ENCODE measurements around the gene KIF6.
"Not testable (repeated sequence)": the region's sequence is repeated elsewhere in the genome, so short reads cannot be mapped to it uniquely, and the experiment has no call there.

KIF6 gene

DNA sequence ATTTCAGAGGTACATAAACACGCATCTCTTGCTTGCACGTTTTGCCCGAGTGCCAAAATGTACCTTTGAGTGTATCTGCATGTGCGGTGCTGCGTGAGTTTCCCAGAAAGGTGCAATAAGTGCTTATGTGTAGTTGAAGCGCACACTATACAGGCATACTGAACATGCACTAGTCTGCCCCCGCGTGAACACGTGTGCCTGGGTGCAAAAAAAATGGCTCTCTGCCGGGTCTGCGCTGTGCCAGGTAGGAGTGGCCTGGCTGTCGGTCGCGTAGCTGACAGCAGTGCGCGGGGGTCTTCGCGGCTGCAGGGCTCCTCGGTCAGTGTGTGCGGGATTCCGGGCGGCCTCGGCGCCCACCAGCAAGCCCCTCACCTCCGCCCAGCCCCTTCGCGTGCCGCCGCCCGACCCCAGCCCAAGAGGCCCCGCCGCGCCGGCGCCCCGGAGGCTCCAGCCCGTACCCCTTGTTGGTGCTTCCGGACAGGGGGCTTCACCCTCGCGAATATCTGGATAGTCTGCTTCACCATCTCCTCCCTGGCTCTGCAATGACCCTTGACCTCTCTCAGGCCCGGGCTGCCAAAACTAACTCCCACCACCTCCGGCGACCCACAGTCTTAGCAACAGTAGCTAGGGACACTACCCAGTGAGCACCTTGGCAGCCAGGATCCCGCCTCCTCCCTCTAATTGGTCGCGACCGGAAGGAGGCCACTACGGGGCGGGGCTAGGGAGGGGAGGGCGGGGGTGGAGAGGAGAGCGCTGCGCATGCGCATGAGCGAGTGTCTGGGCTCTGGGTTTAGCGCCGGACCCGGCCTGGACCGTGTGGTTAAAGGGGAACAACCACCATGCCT lies at the start of gene KIF6:
Gene KIF6 (minus strand): TSS at position 622 of the 845 bp plus-strand sequence. CDS start 98 bp downstream, at position 524.
- DNase-seq (ENCODE audit: low spot score), result peak; percentile 36

- DNase-seq (ENCODE audit: low spot score), result no peak
These were observed 48.6 kb upstream of the KIF6 start for GRCh38 chr6:39773782-39774181.

DNA sequence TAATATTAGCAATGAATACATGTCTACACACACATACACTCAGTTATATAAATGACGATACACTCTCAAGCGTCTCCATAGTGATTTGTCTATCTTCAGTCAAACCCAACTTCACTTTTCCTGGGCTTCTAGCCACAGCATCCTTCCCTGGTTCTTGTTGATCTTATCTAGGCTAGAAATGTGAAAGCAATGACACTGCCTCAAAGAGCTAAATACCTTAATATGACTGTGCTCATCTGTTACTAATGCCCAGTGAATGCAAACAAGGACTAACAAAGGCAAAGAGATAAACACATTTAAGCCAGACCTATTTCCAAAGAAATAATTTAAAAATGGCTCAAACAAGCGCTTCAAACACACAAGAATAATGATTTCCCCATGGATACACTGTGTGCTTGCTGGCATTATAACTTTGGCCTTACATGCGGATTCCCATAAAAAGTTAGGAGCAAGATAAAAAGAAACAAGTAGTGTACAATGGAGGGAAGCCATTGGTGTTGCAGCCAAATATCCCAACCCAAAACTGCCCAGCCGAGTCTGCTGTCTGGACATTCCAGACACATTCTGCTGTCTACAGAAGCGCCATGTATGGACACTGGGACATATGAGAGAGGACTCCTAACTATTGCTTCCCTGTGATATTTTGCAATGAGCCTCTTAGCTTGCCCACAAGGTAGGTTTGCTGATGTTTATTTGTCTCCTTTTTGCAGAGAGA lies 47.5 kb upstream of the KIF6 start:
- no peak for DNase-seq (ENCODE audit: low spot score)

- DNase-seq (ENCODE audit: low spot score), result no peak
These were observed 45.2 kb upstream of the KIF6 start for GRCh38 chr6:39770446-39770845.

DNA sequence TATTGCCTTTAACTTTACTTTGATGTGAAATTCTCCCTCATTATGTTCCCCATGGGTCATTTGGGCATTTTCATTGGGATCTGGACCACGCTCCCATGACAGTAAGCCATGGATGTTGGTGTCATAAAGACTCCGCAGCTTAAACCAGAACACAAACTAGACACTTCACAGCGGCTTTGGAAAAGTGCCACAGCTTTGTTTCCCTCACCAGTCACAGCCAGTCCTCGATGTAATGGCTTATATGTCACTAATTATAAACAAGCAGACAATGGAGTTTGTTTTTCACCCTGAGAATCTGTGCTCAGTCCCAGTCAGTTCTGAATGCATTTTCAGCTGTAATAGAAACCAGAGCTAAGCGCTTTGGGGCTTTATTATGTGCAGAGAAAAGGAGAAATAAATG lies 43.8 kb upstream of the KIF6 start:
- no peak for DNase-seq (ENCODE audit: low spot score)

GRCh38 chr6:39765508-39766065 lies 40.4 kb upstream of the KIF6 start:
- no peak for DNase-seq (ENCODE audit: low spot score)

- no peak for DNase-seq (ENCODE audit: low spot score)
These were observed 35.2 kb upstream of the KIF6 start for GRCh38 chr6:39760226-39760952.

- no peak for DNase-seq (ENCODE audit: low spot score)
These were observed 33.8 kb upstream of the KIF6 start for GRCh38 chr6:39758905-39759605.

DNA sequence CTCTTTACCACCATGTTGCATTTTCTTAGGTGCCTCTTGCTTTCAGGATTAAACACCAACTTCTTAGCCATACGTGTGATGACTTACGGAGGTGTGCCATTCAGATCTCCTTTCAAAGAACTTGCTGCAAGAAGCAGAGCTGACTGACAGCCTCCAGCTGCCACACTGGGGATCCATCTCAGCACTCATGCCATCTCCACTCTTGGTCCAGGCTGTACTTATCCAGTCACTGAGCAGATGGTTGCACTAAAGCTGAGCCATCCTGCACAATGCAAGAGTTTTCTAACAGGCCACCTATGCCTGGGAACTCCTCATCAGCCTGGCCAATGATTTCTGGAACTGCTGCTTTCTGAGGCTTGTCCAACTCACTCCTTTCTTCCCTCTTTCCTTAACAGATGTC lies 31.4 kb upstream of the KIF6 start:
- no peak for DNase-seq (ENCODE audit: low spot score)

GRCh38 chr6:39755231-39755630 lies 30.0 kb upstream of the KIF6 start:
- no peak for DNase-seq (ENCODE audit: low spot score)

- no peak for DNase-seq (ENCODE audit: low spot score)
These were observed 29.4 kb upstream of the KIF6 start for GRCh38 chr6:39754514-39755115.

DNA sequence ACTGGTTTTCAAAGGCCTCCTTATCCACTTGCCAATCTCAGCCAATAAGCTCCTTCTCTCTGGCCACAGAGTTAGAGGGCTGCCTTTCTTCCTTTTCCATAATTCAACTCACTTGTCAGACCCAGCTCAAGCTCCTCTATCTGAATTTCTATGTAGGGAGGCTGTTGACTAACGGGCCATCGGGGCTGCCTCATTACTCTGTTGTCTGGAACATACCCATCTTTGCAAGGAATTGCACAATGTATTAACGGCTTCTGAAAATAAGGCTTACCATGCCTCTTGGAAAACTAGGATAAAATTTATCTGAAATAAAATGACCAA lies 28.5 kb upstream of the KIF6 start:
- DNase-seq (ENCODE audit: low spot score), result no peak

- DNase-seq (ENCODE audit: low spot score), result no peak
These were observed 27.9 kb upstream of the KIF6 start for GRCh38 chr6:39752835-39753724.

GRCh38 chr6:39746795-39747194 lies 21.6 kb upstream of the KIF6 start:
- no peak for DNase-seq (ENCODE audit: low spot score)

DNA sequence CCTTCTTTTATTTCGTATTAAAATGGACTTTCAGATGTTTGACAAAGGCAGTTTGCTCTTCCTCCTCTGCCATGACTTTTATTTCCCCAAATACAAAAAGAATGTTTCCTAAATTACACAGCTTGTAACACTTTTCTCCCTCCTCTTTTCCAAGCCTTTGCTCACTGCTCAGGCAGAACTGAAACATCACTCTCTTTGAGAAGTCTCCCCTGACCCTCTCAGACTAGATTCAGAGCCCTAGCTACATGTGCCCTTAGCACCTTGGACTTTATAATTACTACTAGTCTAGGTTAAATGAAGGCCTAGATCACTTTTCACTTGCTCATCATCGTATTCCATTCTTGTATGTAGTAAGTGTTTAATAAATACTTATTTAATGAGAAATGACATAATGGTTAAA lies 8.5 kb upstream of the KIF6 start:
- DNase-seq (ENCODE audit: low spot score), result no peak

GRCh38 chr6:39731565-39731964 lies 6.4 kb upstream of the KIF6 start:
- no peak for DNase-seq (ENCODE audit: low spot score)

DNA sequence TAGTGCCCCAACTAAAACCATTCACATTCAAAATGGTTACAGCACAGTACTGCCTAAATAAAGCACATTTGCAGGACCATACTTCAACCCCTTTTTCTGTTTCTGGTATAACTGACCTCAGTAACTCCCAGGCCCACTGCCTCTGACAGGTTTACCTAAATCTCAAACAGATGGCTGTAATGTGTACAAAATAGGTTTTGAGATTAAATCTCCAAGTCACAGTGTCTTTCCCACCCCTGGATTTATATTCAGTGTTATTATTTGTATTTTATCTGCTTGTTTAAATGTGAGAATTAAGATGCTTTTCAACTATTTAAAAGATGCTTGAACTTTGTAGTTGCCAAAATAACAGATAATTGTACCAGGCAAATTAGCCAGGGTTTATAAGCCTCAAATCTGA lies 4.7 kb upstream of the KIF6 start:
- DNase-seq (ENCODE audit: low spot score), result no peak

GRCh38 chr6:39725632-39725997 lies 407 bp upstream of the KIF6 start:
- no peak for DNase-seq (ENCODE audit: low spot score)

GRCh38 chr6:39723350-39723749 lies 1.9 kb downstream of the KIF6 start:
- not testable (repeated sequence) for DNase-seq (ENCODE audit: low spot score)

DNA sequence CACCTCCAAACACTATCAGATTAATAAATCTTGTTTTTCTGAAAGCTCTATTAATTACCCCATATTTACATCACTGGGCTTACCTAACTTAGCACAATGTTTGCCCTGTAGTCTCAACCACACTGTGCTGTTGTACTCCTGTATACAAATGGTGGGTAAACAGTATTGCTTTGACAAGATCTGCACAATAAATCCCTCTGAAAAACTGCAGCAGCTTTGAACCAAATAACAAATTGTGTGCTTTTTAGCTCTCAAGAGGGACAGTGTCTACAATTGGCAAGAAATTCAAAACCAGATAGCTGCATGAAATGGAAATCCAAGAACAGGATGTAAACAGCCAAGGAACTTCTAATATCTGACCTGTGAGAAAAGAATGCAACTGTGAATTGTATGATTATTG lies 10.4 kb downstream of the KIF6 start:
- DNase-seq (ENCODE audit: low spot score), result no peak

Data from kidney capillary endothelial cell (primary cell).